Smooth muscle cell (in vitro differentiated cells): ENCODE data around the gene RUNX2. TPM values are rescaled to one million over a fixed set of nuclear protein-coding genes. Genes with fewer than 3 reads are reported as not detected.

Source experiments
- DNase-seq: peaks from one replicate; lab custom pipeline; 2025; ENCODE audit not compliant: unreplicated experiment; lab: John Stamatoyannopoulos, UW
- H2AFZ ChIP-seq: fragments of 200-600 bp; sonication (generic); 2 replicates; pipeline ENCODE4 v1.6.0; 2016; ENCODE audit warnings: antibody characterized with exemption, low read depth, mild to moderate bottlenecking
- H3F3A ChIP-seq: fragments of 200-600 bp; sonication (generic); 2 replicates; pipeline ENCODE4 v1.6.0; 2017; ENCODE audit warnings: antibody characterized with exemption, low read depth
- H3K27ac ChIP-seq: fragments of 200-600 bp; sonication (generic); 2 replicates; pipeline ENCODE4 v1.5.1; 2016; ENCODE audit warnings: low read depth, mild to moderate bottlenecking
- H3K27me3 ChIP-seq: fragments of 200-600 bp; sonication (generic); 2 replicates; pipeline ENCODE4 v1.6.1; 2016; ENCODE audit warnings: low read depth, mild to moderate bottlenecking
- H3K36me3 ChIP-seq: fragments of 200-600 bp; sonication (generic); 2 replicates; pipeline ENCODE4 v1.5.1; 2016; ENCODE audit warnings: low read depth
- H3K4me1 ChIP-seq: fragments of 200-600 bp; sonication (generic); 2 replicates; pipeline ENCODE4 v1.5.1; 2016; ENCODE audit warnings: low read depth
- H3K4me2 ChIP-seq: fragments of 200-600 bp; sonication (generic); 2 replicates; pipeline ENCODE4 v1.6.0; 2016; ENCODE audit warnings: mild to moderate bottlenecking
- H3K4me3 ChIP-seq: fragments of 200-600 bp; sonication (generic); 2 replicates; pipeline ENCODE4 v1.5.1; 2016; ENCODE audit warnings: mild to moderate bottlenecking
- H3K79me2 ChIP-seq: fragments of 200-600 bp; sonication (generic); 2 replicates; pipeline ENCODE4 v1.6.0; 2016; ENCODE audit warnings: low read depth, mild to moderate bottlenecking
- H3K9ac ChIP-seq: fragments of 200-600 bp; sonication (generic); 2 replicates; pipeline ENCODE4 v1.6.0; 2016; ENCODE audit warnings: low read depth
- H3K9me3 ChIP-seq: fragments of 200-600 bp; sonication (generic); replicated peaks from 2 replicates; pipeline ENCODE4 v1.5.1; 2016; ENCODE audit warnings: low read depth
- H4K20me1 ChIP-seq: fragments of 200-600 bp; sonication (generic); 2 replicates; pipeline ENCODE4 v1.6.0; 2016; ENCODE audit warnings: low read depth
- CTCF ChIP-seq: fragments of 200-600 bp; sonication (generic); IDR thresholded peaks from 2 replicates; pipeline ENCODE4 v1.5.1; 2017; ENCODE audit warnings: borderline replicate concordance, mild to moderate bottlenecking, antibody characterized with exemption; ENCODE audit not compliant: insufficient read depth, poor library complexity, severe bottlenecking
- WGBS: methylation state at CpG from one replicate; pipeline ENCODE4 v1.1.7; 2016; ENCODE audit warnings: low lambda C conversion rate; 5-methylcytosine and 5-hydroxymethylcytosine counted together
- polyA plus RNA-seq: library from polyadenylated mRNA; unstranded; fragments of >200 nt; fragmentation: Nextera tagmentation; extraction: Ambion mirVana; gene quantifications from 2 replicates; pipeline ENCODE4 v1.2.1, GENCODE V29; 2016
- total RNA-seq: library from RNA; depleted of rRNA; stranded (reverse); fragments of >200 nt; gene quantifications from 2 replicates; pipeline ENCODE4 v1.2.3, GENCODE V29; 2014

RUNX2 gene
- total and polyA plus RNA-seq, 2 experiments from 2014 or later, result 12.5 to 16.4 TPM

GRCh38 chr6:45454008-45454911 is 126.1 kb downstream of the RUNX2 start:
- whole genome bisulfite sequencing, result 16% methylated on average over 4 of the region's 4 CpGs
- peaks cover 22% of the 10 kb centered on the region for H3K79me2 ChIP-seq
- H3K9me3 ChIP-seq, result no peaks in the 10 kb centered on the region
- H3K4me2 ChIP-seq, result peak overlapping the region; percentile 65
- H3K4me3 ChIP-seq, result no peak overlapping the region
- peaks cover 17% of the 10 kb centered on the region for H3F3A ChIP-seq
- no peaks in the 10 kb centered on the region for H3K27me3 ChIP-seq
- peak overlapping the region; percentile 61 for H3K27ac ChIP-seq
- no peaks in the 10 kb centered on the region for H4K20me1 ChIP-seq
- H2AFZ ChIP-seq, result no peak overlapping the region
- no peak for DNase-seq
- H3K36me3 ChIP-seq, result peaks cover 6% of the 10 kb centered on the region
- peaks cover 9% of the 10 kb centered on the region for H3K4me1 ChIP-seq
- no peak overlapping the region for H3K9ac ChIP-seq
- TF ChIP-seq CTCF, result no peak

GRCh38 chr6:45455408-45455807 is 127.3 kb downstream of the RUNX2 start:
- TF ChIP-seq CTCF, result no peak
- peaks cover 17% of the 10 kb centered on the region for H3F3A ChIP-seq
- H3K27me3 ChIP-seq, result no peaks in the 10 kb centered on the region
- H3K4me2 ChIP-seq, result peak overlapping the region; percentile 65
- H2AFZ ChIP-seq, result no peak overlapping the region
- no peaks in the 10 kb centered on the region for H3K9me3 ChIP-seq
- no peak overlapping the region for H3K4me3 ChIP-seq
- DNase-seq, result no peak
- H3K4me1 ChIP-seq, result peaks cover 9% of the 10 kb centered on the region
- WGBS, result 59% methylated on average over 6 of the region's 6 CpGs
- H3K36me3 ChIP-seq, result peaks cover 6% of the 10 kb centered on the region
- H3K9ac ChIP-seq, result no peak overlapping the region
- peaks cover 17% of the 10 kb centered on the region for H3K79me2 ChIP-seq
- H4K20me1 ChIP-seq, result no peaks in the 10 kb centered on the region
- H3K27ac ChIP-seq, result peak overlapping the region; percentile 61

- no peak overlapping the region for H3K9ac ChIP-seq
- no peak for DNase-seq
- H4K20me1 ChIP-seq, result no peaks in the 10 kb centered on the region
- no peak overlapping the region for H3K4me3 ChIP-seq
- H3K79me2 ChIP-seq, result peaks cover 12% of the 10 kb centered on the region
- H3K36me3 ChIP-seq, result peaks cover 6% of the 10 kb centered on the region
- no peak overlapping the region for H3K27ac ChIP-seq
- H3F3A ChIP-seq, result peaks cover 17% of the 10 kb centered on the region
- peaks cover 9% of the 10 kb centered on the region for H3K4me1 ChIP-seq
- no peak for TF ChIP-seq CTCF
- H2AFZ ChIP-seq, result no peak overlapping the region
- no peaks in the 10 kb centered on the region for H3K27me3 ChIP-seq
- no peaks in the 10 kb centered on the region for H3K9me3 ChIP-seq
- no peak overlapping the region for H3K4me2 ChIP-seq
Observed at GRCh38 chr6:45457141-45457540, 129.0 kb downstream of the RUNX2 start.

- peaks cover 12% of the 10 kb centered on the region for H3K79me2 ChIP-seq
- H3K36me3 ChIP-seq, result peaks cover 6% of the 10 kb centered on the region
- DNase-seq, result no peak
Observed at GRCh38 chr6:45458672-45459071, 130.5 kb downstream of the RUNX2 start.

More at GRCh38 chr6:45458672-45459071, 130.5 kb downstream of the RUNX2 start:
- H3K4me2 ChIP-seq, result no peak overlapping the region
- WGBS, result 98% methylated on average over 2 of the region's 2 CpGs
- H3K9me3 ChIP-seq, result no peaks in the 10 kb centered on the region
- H2AFZ ChIP-seq, result no peak overlapping the region
- no peak overlapping the region for H3K27ac ChIP-seq
- no peak for TF ChIP-seq CTCF
- H3K4me1 ChIP-seq, result peaks cover 9% of the 10 kb centered on the region
- H3F3A ChIP-seq, result peaks cover 16% of the 10 kb centered on the region
- H3K9ac ChIP-seq, result no peak overlapping the region
- no peak overlapping the region for H3K4me3 ChIP-seq
- H3K27me3 ChIP-seq, result no peaks in the 10 kb centered on the region
- H4K20me1 ChIP-seq, result no peaks in the 10 kb centered on the region
